HG03469 (cell line): ENCODE measurements around the gene NOM1.

ENCODE experiments used
- ATAC-seq: cut with Tn5 transposase; IDR thresholded peaks from one replicate; pipeline ENCODE4 v1.9.1; 2021; ENCODE audit warnings: mild to moderate bottlenecking, moderate library complexity, moderate number of reproducible peaks; ENCODE audit not compliant: unreplicated experiment

NOM1 gene

GRCh38 chr7:156979711-156980110 lies 30.2 kb downstream of the NOM1 start:
- ATAC-seq: no peak

- ATAC-seq: no peak
These were observed 34.8 kb downstream of the NOM1 start for GRCh38 chr7:156984174-156984891.

GRCh38 chr7:156985101-156985992 lies 35.8 kb downstream of the NOM1 start:
- ATAC-seq: no peak

GRCh38 chr7:156986378-156986777 lies 36.9 kb downstream of the NOM1 start:
- ATAC-seq: no peak

- ATAC-seq: no peak
These were observed 39.1 kb downstream of the NOM1 start for GRCh38 chr7:156988343-156989185.

- ATAC-seq: no peak
These were observed 40.4 kb downstream of the NOM1 start for GRCh38 chr7:156989766-156990535.

GRCh38 chr7:156993021-156993924 lies 43.8 kb downstream of the NOM1 start:
- ATAC-seq: no peak

- no peak for ATAC-seq
These were observed 44.4 kb downstream of the NOM1 start for GRCh38 chr7:156993925-156994235.

- ATAC-seq: no peak
These were observed 44.9 kb downstream of the NOM1 start for GRCh38 chr7:156994417-156994816.

GRCh38 chr7:156998988-156999957 lies 49.8 kb downstream of the NOM1 start:
- no peak for ATAC-seq

- ATAC-seq: no peak
These were observed 50.6 kb downstream of the NOM1 start for GRCh38 chr7:156999958-157000726.

- no peak for ATAC-seq
These were observed 51.5 kb downstream of the NOM1 start for GRCh38 chr7:157000741-157001653.

GRCh38 chr7:157001920-157002818 lies 52.7 kb downstream of the NOM1 start:
- no peak for ATAC-seq

- no peak for ATAC-seq
These were observed 53.4 kb downstream of the NOM1 start for GRCh38 chr7:157002819-157003421.

- ATAC-seq: no peak
These were observed 53.9 kb downstream of the NOM1 start for GRCh38 chr7:157003445-157003755.
